Cardiac fibroblast (primary cell): Measurements from ENCODE around the gene TNS1.
"Not testable (repeated sequence)": the region's sequence is repeated elsewhere in the genome, so short reads cannot be mapped to it uniquely, and the experiment has no call there.

ENCODE experiments used
- DNase-seq, 2 donors: peaks; one replicate each; pipeline versions ENCODE4 v3.0.0 to v3.0.0-alpha.2; 2010; ENCODE audit warnings: low read depth in 2 of 2
- H3K4me3 ChIP-seq, 2 donors: replicated peaks in 1 of 2; 1 replicate in 1 of 2; 2 replicates in 1 of 2; pipeline ENCODE4 v1.5.1; 2011; ENCODE audit warnings: low read depth in 2 of 2, low read length in 2 of 2, mild to moderate bottlenecking in 2 of 2, moderate library complexity in 1 of 2
- TF ChIP-seq, protein P1 (sequence below): IDR thresholded peaks from one replicate; pipeline ENCODE4 v1.5.1; 2011; ENCODE audit warnings: low read depth, mild to moderate bottlenecking, low read length, inconsistent platforms

TNS1 gene

DNA sequence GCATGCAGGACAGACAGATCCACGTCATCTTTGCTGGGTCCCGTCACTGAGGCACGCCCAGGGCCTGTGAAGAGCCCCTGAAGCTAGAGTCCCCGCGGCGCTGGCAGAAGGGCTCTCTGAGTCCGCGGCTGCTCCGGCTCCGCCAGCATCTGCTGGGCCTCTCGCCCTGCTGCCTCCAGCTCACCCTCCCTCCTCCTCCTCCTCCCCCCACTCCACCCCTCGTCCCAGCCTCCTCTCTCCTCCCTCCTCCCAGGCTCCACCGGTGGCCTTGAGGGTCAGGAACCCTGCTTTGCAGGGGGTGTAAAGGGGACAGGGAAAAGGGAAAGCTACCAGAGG, at the start of gene TNS1:
Gene TNS1, minus strand, starts transcription at position 151 of the 336 bp plus-strand sequence. Its CDS starts 123 bp downstream, at position 28.
- peak; percentile 26 to 69 for DNase-seq
- H3K4me3 ChIP-seq, result peak within 1 kb of the TSS; percentile 59
- TF ChIP-seq, protein P1, sequence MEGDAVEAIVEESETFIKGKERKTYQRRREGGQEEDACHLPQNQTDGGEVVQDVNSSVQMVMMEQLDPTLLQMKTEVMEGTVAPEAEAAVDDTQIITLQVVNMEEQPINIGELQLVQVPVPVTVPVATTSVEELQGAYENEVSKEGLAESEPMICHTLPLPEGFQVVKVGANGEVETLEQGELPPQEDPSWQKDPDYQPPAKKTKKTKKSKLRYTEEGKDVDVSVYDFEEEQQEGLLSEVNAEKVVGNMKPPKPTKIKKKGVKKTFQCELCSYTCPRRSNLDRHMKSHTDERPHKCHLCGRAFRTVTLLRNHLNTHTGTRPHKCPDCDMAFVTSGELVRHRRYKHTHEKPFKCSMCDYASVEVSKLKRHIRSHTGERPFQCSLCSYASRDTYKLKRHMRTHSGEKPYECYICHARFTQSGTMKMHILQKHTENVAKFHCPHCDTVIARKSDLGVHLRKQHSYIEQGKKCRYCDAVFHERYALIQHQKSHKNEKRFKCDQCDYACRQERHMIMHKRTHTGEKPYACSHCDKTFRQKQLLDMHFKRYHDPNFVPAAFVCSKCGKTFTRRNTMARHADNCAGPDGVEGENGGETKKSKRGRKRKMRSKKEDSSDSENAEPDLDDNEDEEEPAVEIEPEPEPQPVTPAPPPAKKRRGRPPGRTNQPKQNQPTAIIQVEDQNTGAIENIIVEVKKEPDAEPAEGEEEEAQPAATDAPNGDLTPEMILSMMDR, result no peak

- no peak overlapping the region for H3K4me3 ChIP-seq
- DNase-seq, result no peak
- TF ChIP-seq, protein P1, result no peak
Observed at GRCh38 chr2:218051903-218052302, 49.1 kb upstream of the TNS1 start.

GRCh38 chr2:218047536-218048225, 44.9 kb upstream of the TNS1 start:
- H3K4me3 ChIP-seq, result no peak overlapping the region
- TF ChIP-seq, protein P1, result no peak
- no peak for DNase-seq

GRCh38 chr2:218046238-218046637, 43.4 kb upstream of the TNS1 start:
- TF ChIP-seq, protein P1, result no peak
- no peak for DNase-seq
- no peak overlapping the region for H3K4me3 ChIP-seq

DNA sequence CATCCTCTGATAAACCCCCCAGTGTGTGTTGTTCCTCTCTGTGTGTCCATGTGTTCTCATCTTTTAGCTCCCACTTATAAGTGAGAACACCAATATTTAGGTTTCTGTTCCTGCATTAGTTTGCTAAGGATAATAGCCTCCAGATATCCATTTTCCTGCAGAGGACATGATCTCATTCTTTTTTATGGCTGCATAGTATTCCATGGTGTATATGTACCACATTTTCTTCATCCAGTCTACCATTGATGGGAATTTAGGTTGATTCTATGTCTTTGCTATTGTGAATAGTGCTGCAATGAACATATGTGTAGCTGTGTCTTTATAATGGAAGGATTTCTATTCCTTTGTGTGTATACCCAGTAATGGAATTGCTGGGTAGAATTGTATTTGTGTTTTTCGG, 41.8 kb upstream of the TNS1 start:
- not testable (repeated sequence) for H3K4me3 ChIP-seq, DNase-seq

DNA sequence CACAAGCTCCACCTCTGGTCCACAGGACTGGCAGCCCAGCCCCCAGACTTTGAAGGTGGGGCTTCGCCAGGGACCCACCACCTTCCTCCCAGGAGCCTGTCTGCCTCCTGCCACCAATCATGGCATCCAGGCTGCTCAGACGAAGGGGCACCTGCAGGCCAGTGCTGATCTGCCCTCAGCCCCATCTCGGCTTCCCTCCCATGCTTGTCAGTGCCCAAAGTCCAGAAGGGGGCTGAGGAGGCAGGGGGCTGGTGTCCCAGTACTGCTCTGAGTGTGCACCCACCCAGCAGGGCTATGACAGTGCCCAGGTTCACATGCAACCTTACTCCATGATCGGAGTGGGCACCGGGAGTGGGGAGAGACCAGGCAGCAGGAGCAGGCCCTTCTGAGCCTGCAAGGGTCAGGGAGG, 40.9 kb upstream of the TNS1 start:
- TF ChIP-seq, protein P1, result no peak
- H3K4me3 ChIP-seq, result no peak overlapping the region
- DNase-seq, result no peak

- H3K4me3 ChIP-seq, result no peak overlapping the region
- TF ChIP-seq, protein P1, result no peak
- no peak for DNase-seq
Observed at GRCh38 chr2:218043100-218043499, 40.3 kb upstream of the TNS1 start.
